Tibial artery (tissue), 4 donors: ENCODE data around the gene HOXB4.
"Not testable (repeated sequence)": the region's sequence is repeated elsewhere in the genome, so short reads cannot be mapped to it uniquely, and the experiment has no call there.

ENCODE experiments used
- DNase-seq, 2 donors: peaks; one replicate each; pipeline ENCODE4 v3.0.0-alpha.2; 2019
- H3K27ac ChIP-seq, 2 donors: fragments of 200-600 bp; sonication (generic) in 1 of 2; 1 replicate in 1 of 2; 2 replicates in 1 of 2; pipeline ENCODE4 v1.5.1; 2018 to 2019; ENCODE audit warnings: mild to moderate bottlenecking in 1 of 2
- H3K27me3 ChIP-seq, 2 donors: fragments of 200-600 bp; sonication (generic) in 1 of 2; one replicate each; pipeline versions ENCODE4 v1.5.1 to v1.6.0; 2016 to 2019
- H3K36me3 ChIP-seq, 3 donors: fragments of 200-600 bp; sonication (generic) in 2 of 3; one replicate each; pipeline ENCODE4 v1.5.1; 2016 to 2019; ENCODE audit warnings: mild to moderate bottlenecking in 2 of 3
- H3K4me1 ChIP-seq, 4 donors: fragments of 200-600 bp; sonication (generic) in 2 of 4; 1 replicate in 3 of 4; 2 replicates in 1 of 4; pipeline ENCODE4 v1.5.1; 2016 to 2019
- H3K4me3 ChIP-seq, 2 donors: fragments of 200-600 bp; sonication (generic) in 1 of 2; 1 replicate in 1 of 2; 2 replicates in 1 of 2; pipeline ENCODE4 v1.5.1; 2018 to 2019; ENCODE audit warnings: mild to moderate bottlenecking in 2 of 2
- H3K9me3 ChIP-seq, 3 donors: fragments of 200-600 bp; sonication (generic) in 1 of 3; one replicate each; pipeline ENCODE4 v1.5.1; 2016 to 2019
- intact Hi-C: fragments of 100-400 bp; cut with DNase I; formaldehyde crosslinking; loops from one replicate; pipeline ENCODE4 v1.15.0; 2023; ENCODE audit warnings: low total_unique reads
- TF ChIP-seq, protein P1 (sequence below), 2 experiments: fragments of 200-600 bp in 1 of 2; fragments of 450-650 bp in 1 of 2; IDR thresholded peaks; one replicate each; pipeline ENCODE4 v1.5.1; 2017 to 2019; ENCODE audit warnings: antibody characterized with exemption in 2 of 2, mild to moderate bottlenecking in 1 of 2, moderate library complexity in 1 of 2

Gene HOXB4

DNA sequence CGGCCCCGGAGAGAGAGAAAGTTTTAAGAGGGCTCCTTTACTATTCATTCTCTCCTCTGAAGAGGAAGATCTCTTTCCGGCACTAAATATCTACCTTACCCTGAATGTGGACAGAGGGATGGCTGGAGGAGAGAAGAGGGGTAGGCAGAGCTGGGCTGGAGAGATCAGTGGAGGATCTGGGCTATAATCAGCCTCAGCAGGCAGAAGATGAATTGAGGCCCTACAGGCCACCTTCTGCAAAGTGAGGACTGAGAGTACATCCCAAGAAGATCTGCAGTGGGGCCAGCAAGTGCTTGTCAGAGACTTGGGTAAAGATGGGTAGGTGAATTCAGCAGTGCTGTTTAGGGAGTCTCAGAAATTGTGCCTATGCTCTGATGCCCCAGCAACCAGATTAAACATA is 40.8 kb downstream of the HOXB4 start:
- H3K27me3 ChIP-seq: no peaks in the 10 kb centered on the region
- no peaks in the 10 kb centered on the region for H3K9me3 ChIP-seq
- intact Hi-C loops: no loop called here
- H3K27ac ChIP-seq: no peak overlapping the region
- TF ChIP-seq, protein P1, sequence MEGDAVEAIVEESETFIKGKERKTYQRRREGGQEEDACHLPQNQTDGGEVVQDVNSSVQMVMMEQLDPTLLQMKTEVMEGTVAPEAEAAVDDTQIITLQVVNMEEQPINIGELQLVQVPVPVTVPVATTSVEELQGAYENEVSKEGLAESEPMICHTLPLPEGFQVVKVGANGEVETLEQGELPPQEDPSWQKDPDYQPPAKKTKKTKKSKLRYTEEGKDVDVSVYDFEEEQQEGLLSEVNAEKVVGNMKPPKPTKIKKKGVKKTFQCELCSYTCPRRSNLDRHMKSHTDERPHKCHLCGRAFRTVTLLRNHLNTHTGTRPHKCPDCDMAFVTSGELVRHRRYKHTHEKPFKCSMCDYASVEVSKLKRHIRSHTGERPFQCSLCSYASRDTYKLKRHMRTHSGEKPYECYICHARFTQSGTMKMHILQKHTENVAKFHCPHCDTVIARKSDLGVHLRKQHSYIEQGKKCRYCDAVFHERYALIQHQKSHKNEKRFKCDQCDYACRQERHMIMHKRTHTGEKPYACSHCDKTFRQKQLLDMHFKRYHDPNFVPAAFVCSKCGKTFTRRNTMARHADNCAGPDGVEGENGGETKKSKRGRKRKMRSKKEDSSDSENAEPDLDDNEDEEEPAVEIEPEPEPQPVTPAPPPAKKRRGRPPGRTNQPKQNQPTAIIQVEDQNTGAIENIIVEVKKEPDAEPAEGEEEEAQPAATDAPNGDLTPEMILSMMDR (IDR thresholded peaks at IDR 0.05): no peak
- no peaks in the 10 kb centered on the region for H3K36me3 ChIP-seq
- peaks cover 0 to 6% (median 2%) of the 10 kb centered on the region in 4 donors for H3K4me1 ChIP-seq
- no peak overlapping the region for H3K4me3 ChIP-seq
- DNase-seq: no peak

DNA sequence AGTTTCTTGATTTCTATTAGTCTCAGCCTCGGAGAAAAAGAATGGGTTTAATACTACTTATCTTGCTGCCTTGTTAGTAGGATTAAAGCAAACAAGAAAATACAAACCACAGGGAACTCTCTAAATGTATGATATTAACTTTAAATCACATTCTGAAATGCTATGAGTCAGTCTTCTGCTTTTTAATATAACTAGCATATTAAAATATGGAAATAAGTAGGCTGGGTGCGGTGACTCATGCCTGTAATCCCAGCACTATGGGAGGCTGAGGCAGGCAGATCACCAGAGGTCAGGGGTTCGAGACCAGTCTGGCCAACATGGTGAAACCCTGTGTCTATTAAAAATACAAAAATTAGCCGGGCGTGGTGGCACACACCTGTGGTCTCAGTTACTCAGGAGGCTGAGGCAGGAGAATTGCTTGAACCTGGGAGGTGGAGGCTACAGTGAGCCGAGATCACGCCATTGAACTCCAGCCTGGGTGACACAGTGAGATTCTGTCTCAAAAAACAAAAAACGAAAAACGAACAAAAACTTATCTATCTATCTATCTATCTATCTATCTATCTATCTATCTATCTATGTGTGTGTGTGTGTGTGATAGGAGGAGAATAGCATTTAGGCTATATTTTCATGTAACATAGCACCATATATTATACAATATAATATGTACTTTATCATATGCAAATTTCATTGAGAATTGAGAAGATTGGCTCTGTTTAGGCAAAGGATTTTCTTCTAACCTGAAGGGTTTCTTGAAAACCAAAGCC is 42.2 kb downstream of the HOXB4 start:
- H3K4me3 ChIP-seq, H3K9me3 ChIP-seq, H3K36me3 ChIP-seq, DNase-seq, H3K4me1 ChIP-seq, intact Hi-C loops, H3K27ac ChIP-seq, H3K27me3 ChIP-seq: not testable (repeated sequence)

DNA sequence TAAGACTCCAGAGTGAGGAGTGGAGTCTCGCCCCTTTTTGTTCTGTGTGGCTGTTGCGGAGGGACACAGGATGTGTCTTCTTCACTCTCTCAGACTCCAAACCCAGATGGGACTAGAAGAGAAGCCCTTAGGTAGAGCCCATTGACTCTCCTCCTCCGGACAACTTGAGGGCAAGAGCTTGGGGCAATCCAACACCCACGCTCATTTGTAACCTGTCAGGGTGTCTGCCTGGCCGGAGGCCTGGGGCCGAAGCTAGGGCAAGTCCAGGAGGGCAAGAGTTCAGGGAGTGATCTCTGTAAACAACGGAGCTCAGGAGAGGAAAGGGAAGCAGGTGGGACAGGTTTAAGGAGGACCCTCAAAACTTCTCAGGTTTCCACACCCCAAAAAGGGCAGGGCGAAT is 45.9 kb downstream of the HOXB4 start:
- TF ChIP-seq, protein P1 (IDR thresholded peaks at IDR 0.05): no peak
- intact Hi-C loops: no loop called here
- no peaks in the 10 kb centered on the region for H3K36me3 ChIP-seq
- H3K4me3 ChIP-seq: no peak overlapping the region
- H3K9me3 ChIP-seq: no peaks in the 10 kb centered on the region
- H3K27me3 ChIP-seq: peaks cover 0 to 38% of the 10 kb centered on the region in 2 donors
- H3K4me1 ChIP-seq: peaks cover 0 to under 1% (median 0%) of the 10 kb centered on the region in 4 donors
- DNase-seq: no peak
- no peak overlapping the region for H3K27ac ChIP-seq

DNA sequence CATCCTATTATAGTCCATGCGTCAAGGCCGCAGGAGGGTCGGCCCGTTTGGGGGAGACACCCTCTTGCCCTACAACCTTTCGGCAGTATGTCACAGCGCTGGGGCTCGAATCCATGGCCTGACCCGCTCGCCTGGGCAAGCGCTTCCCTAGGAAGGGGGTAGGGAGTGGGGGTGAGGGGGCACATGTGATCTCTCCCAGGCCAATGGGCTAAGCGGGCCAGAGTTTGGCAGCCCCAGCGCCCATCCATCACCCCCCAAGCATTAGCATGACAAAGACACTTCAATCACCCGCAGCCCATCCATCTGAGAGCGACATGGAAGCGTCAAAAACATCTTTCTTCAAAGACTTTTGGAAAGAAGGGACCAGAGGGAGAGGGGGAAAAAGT is 47.3 kb downstream of the HOXB4 start, which contains the start of gene HOXB1:
Gene HOXB1, minus strand, starts transcription at position 125 of the 386 bp plus-strand sequence. Its CDS starts 107 bp downstream, at position 18.
- intact Hi-C loops: no loop called here
- no peak within 1 kb of the TSS for H3K4me3 ChIP-seq
- TF ChIP-seq, protein P1 (IDR thresholded peaks at IDR 0.05): no peak

DNA sequence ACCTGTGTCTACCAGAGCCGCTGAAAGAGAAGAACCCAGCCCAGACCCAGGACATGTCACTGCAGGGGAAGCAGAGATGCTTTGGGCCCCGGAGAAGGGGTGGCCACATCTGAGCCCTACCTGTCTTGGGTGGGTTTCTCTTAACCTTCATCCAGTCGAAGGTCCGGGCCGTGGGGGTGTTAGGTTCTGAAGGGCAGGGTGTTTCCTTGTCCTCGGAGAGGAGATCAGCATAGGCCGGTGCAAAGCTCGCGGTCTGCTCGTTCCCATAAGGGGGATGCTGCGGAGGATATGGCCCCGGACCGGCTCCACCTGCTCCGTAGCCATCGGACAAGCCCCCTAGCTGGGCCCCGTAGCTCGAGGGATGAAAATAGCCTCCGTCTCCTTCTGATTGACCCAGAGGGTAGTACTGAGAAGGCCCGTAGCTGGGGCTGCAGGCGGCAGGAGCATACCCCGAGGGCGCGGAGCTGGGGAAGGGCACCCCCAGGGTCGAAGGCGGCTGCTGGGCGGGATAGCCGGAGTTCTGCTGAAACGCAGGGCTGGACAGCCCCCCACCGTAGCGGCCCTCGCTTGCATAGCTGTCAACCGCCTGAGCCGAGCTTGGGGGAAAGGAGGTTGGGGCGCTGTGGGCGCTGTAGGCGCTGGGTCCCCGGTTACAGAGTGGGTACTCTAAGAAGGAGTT is 47.8 kb downstream of the HOXB4 start:
- intact Hi-C loops: no loop called here
- no peaks in the 10 kb centered on the region for H3K36me3 ChIP-seq
- TF ChIP-seq, protein P1 (IDR thresholded peaks at IDR 0.05): no peak
- H3K9me3 ChIP-seq: no peaks in the 10 kb centered on the region
- peaks cover 0 to 5% (median 0%) of the 10 kb centered on the region in 4 donors for H3K4me1 ChIP-seq
- no peak overlapping the region for H3K27ac ChIP-seq
- peaks cover 0 to 50% of the 10 kb centered on the region in 2 donors for H3K27me3 ChIP-seq
- no peak overlapping the region for H3K4me3 ChIP-seq
- no peak for DNase-seq

More for the DNA sequence above, 47.3 kb downstream of the HOXB4 start, which contains the start of gene HOXB1:
- Histone ChIP-seq H3K27me3 (peaks cover 0 to 50% of the 10 kb centered on the region in 2 donors), H3K36me3 (no peaks in the 10 kb centered on the region), H3K27ac (no peak within 1 kb of the TSS), H3K4me1 (peaks cover 0 to 5% (median 0%) of the 10 kb centered on the region in 4 donors), H3K9me3 (no peaks in the 10 kb centered on the region)
- no peak for DNase-seq

DNA sequence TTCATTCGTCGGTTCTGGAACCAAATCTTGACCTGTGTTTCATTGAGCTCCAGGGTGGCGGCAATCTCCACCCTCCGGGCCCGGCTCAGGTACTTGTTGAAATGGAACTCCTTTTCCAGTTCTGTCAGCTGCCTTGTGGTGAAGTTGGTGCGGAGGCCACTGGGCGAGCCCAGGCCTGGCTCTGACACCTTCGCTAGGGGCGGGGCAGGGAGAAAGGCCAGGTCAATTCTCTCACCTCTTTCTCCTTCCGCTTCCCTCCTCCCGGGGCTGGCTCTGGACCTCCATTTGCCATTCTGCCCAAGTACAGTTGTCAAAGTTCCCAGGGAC is 48.5 kb downstream of the HOXB4 start:
- no peak for DNase-seq
- no peak overlapping the region for H3K27ac ChIP-seq
- H3K4me3 ChIP-seq: no peak overlapping the region
- no peaks in the 10 kb centered on the region for H3K9me3 ChIP-seq
- H3K36me3 ChIP-seq: no peaks in the 10 kb centered on the region
- intact Hi-C loops: no loop called here
- H3K4me1 ChIP-seq: peaks cover 0 to 5% (median 0%) of the 10 kb centered on the region in 4 donors
- TF ChIP-seq, protein P1 (IDR thresholded peaks at IDR 0.05): no peak
- H3K27me3 ChIP-seq: peaks cover 0 to 50% of the 10 kb centered on the region in 2 donors
